Measurements from ENCODE around the gene DAB1.

DNA sequence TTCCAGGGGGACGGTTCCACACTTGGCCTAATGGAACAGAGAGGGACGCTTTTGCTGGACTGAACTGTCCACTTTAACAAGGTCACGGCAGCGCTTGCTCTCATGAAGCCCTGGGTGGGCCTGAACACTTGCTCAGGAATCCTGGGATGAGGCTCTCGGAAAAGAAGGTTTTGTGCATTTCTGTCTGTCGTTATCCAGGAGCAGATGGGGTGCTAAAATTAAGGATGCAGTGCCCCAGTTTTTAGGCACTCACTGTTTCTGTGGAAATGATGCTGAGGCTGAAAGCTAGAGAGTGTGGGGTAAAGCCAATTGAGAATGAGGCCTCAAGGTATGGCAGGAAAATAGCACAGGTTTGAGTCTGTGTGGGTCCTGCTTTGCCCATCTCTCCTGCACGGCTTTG, 111.0 kb downstream of the DAB1 start:
- TF ChIP-seq EZH2 (IDR thresholded peaks at IDR 0.05), result no peak
- TF ChIP-seq, protein P1, sequence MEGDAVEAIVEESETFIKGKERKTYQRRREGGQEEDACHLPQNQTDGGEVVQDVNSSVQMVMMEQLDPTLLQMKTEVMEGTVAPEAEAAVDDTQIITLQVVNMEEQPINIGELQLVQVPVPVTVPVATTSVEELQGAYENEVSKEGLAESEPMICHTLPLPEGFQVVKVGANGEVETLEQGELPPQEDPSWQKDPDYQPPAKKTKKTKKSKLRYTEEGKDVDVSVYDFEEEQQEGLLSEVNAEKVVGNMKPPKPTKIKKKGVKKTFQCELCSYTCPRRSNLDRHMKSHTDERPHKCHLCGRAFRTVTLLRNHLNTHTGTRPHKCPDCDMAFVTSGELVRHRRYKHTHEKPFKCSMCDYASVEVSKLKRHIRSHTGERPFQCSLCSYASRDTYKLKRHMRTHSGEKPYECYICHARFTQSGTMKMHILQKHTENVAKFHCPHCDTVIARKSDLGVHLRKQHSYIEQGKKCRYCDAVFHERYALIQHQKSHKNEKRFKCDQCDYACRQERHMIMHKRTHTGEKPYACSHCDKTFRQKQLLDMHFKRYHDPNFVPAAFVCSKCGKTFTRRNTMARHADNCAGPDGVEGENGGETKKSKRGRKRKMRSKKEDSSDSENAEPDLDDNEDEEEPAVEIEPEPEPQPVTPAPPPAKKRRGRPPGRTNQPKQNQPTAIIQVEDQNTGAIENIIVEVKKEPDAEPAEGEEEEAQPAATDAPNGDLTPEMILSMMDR (IDR thresholded peaks at IDR 0.05), result no peak

Data from neural progenitor cell (in vitro differentiated cells).